MM.1S (cell line): ENCODE measurements around the gene TCF3.

Experiments used
- DNase-seq: peaks from one replicate; pipeline ENCODE4 v3.0.0-alpha.2; 2015
- H2AFZ ChIP-seq: fragments of 300-600 bp; sonication (generic); 2 replicates; pipeline ENCODE4 v1.6.0; 2016; ENCODE audit warnings: antibody characterized with exemption, low read length
- H3F3A ChIP-seq: fragments of 300-600 bp; sonication (generic); 2 replicates; pipeline ENCODE4 v1.6.1; 2016; ENCODE audit warnings: mild to moderate bottlenecking, antibody characterized with exemption, low read length, moderate library complexity, mixed read lengths; ENCODE audit not compliant: insufficient read depth
- H3K27ac ChIP-seq: fragments of 300-600 bp; sonication (generic); 2 replicates; pipeline ENCODE4 v1.5.1; 2016; ENCODE audit warnings: mild to moderate bottlenecking, low read length
- H3K27me3 ChIP-seq: fragments of 300-600 bp; sonication (generic); replicated peaks from 2 replicates; pipeline ENCODE4 v1.6.0; 2016; ENCODE audit warnings: low read length; ENCODE audit not compliant: insufficient read depth
- H3K36me3 ChIP-seq: fragments of 300-600 bp; sonication (generic); replicated peaks from 2 replicates; pipeline ENCODE4 v1.6.1; 2016; ENCODE audit warnings: mild to moderate bottlenecking, low read length, mixed read lengths; ENCODE audit not compliant: insufficient read depth
- H3K4me1 ChIP-seq: fragments of 300-600 bp; sonication (generic); 2 replicates; pipeline ENCODE4 v1.6.1; 2016; ENCODE audit warnings: low read length, mixed read lengths
- H3K4me2 ChIP-seq: fragments of 300-600 bp; sonication (generic); 2 replicates; pipeline ENCODE4 v1.6.0; 2016; ENCODE audit warnings: low read depth, low read length
- H3K4me3 ChIP-seq: fragments of 300-600 bp; sonication (generic); 2 replicates; pipeline ENCODE4 v1.5.1; 2016; ENCODE audit warnings: low read length, mixed read lengths
- H3K79me2 ChIP-seq: fragments of 300-600 bp; sonication (generic); 2 replicates; pipeline ENCODE4 v1.6.1; 2016; ENCODE audit warnings: mixed run types, low read length, mixed read lengths
- H3K9ac ChIP-seq: fragments of 300-600 bp; sonication (generic); 2 replicates; pipeline ENCODE4 v1.6.1; 2016; ENCODE audit warnings: low read length, mixed read lengths
- H3K9me2 ChIP-seq: fragments of 300-600 bp; sonication (generic); replicated peaks from 2 replicates; pipeline ENCODE4 v1.6.1; 2016; ENCODE audit warnings: mild to moderate bottlenecking, low read length, mixed read lengths; ENCODE audit not compliant: insufficient read depth
- H3K9me3 ChIP-seq: fragments of 300-600 bp; sonication (generic); replicated peaks from 2 replicates; pipeline ENCODE4 v1.6.1; 2016; ENCODE audit warnings: mild to moderate bottlenecking, low read length, mixed read lengths; ENCODE audit not compliant: insufficient read depth
- H4K20me1 ChIP-seq: fragments of 300-600 bp; sonication (generic); 2 replicates; pipeline ENCODE4 v1.6.1; 2016; ENCODE audit warnings: mild to moderate bottlenecking, low read length, moderate library complexity, mixed read lengths; ENCODE audit not compliant: insufficient read depth
- CTCF ChIP-seq: fragments of 300-600 bp; sonication (generic); IDR thresholded peaks from 2 replicates; pipeline ENCODE4 v1.5.1; 2016; ENCODE audit warnings: antibody characterized with exemption, low read length, mixed read lengths
- EZH2 ChIP-seq: fragments of 300-600 bp; sonication (generic); optimal IDR thresholded peaks from 2 replicates; pipeline ENCODE3; 2017; ENCODE audit warnings: low read depth, mild to moderate bottlenecking, antibody characterized with exemption, low read length, mixed read lengths
- EZH2phosphoT487 ChIP-seq: fragments of 300-600 bp; sonication (generic); IDR thresholded peaks from 2 replicates; pipeline ENCODE4 v1.6.1; 2018; ENCODE audit warnings: antibody characterized with exemption, low read length

The TCF3 gene

DNA sequence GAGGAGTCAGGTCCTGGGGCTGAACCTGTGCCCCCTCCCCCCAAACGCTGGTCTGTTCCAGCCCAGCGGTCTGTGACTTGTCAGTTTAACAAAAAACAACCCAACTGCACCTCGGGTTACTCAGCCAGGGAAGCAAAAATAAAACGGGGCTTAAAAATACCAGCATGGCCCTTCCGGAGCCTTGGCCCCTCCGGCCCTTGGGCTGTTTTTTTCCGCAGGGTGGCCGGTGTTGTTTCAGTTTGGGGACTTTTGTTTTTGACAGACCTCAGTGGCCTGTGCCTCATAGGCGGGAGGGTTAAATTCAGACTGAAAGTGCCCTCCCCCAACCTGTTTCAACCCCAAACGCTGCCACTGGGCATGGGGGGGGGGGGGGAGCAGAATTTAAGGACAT, 4.0 kb downstream of the TCF3 start:
- no peaks in the 10 kb centered on the region for H3K9me2 ChIP-seq
- peaks cover 80% of the 10 kb centered on the region for H3K79me2 ChIP-seq
- H3K9ac ChIP-seq = peak overlapping the region; percentile 63; the same call in 1 of the 2 replicates
- TF ChIP-seq EZH2 = no peak
- no peak for TF ChIP-seq CTCF
- TF ChIP-seq EZH2phosphoT487 = no peak
- no peak overlapping the region for H2AFZ ChIP-seq
- H3K36me3 ChIP-seq = peaks cover 18% of the 10 kb centered on the region
- peak; percentile 86 for DNase-seq
- peak overlapping the region; percentile 86 for H3K27ac ChIP-seq
- H3K4me2 ChIP-seq = peak overlapping the region; percentile 79
- peak overlapping the region; percentile 25; the same call in 1 of the 2 replicates for H3K4me3 ChIP-seq
- peaks cover 22% of the 10 kb centered on the region for H3K4me1 ChIP-seq
- no peaks in the 10 kb centered on the region for H3K27me3 ChIP-seq
- peaks cover 38% of the 10 kb centered on the region for H3F3A ChIP-seq
- no peaks in the 10 kb centered on the region for H3K9me3 ChIP-seq
- no peaks in the 10 kb centered on the region for H4K20me1 ChIP-seq

DNA sequence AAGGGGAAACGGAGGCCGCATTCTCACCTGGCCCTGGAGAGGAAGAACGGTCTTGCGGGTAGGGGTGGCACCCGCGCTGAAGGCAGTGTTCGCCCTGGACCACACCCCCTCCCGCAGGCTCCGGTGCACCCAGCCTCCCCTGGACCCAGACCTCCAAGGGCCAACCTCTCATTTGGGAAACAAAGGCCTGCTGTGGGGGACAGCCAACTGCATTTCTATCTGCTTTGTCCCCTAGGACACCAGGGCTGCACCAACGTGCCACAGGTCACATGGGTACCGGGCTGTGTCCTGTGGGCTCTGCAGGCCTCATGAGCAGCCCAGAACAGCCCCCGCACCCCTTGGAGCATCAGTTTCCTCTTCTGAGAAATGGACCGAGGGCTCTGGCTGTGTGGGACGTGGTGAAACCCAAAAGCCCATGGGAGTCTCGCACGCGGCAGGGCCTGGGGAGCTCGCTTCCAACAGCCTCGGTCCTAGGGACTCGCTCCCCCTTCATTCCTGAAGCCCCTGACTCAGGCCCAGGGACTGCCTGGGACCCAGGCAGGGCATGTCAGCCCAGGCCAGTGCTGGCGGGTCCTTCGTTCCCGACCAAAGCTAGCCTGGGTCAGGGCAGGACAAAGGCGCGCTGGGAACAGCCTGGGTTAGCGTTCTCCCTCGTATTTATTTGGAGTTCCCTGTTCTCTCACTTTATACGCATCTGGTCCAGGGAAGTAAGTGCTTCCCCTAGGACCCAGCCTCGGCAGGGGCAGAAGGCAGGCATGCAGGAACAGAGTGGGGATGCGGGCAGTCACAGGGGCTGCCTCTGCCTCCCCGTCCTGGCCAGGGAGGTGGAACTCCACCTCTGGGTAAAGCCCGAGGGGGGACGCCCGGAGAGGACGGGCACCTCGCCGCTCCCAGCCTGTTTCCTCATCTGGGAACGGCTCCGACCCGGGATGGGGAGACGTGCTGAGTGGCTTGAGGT, 4.6 kb downstream of the TCF3 start:
- H3K4me3 ChIP-seq = peak overlapping the region; percentile 25
- H3K9me2 ChIP-seq = no peaks in the 10 kb centered on the region
- H3K4me2 ChIP-seq = peak overlapping the region; percentile 79
- H3K27me3 ChIP-seq = no peaks in the 10 kb centered on the region
- H4K20me1 ChIP-seq = no peaks in the 10 kb centered on the region
- no peaks in the 10 kb centered on the region for H3K9me3 ChIP-seq
- H3K9ac ChIP-seq = peak overlapping the region; percentile 50; the same call in 1 of the 2 replicates
- peaks cover 87% of the 10 kb centered on the region for H3K79me2 ChIP-seq
- peaks cover 44% of the 10 kb centered on the region for H3F3A ChIP-seq
- TF ChIP-seq CTCF (no peak), EZH2phosphoT487 (no peak), EZH2 (no peak)
- H3K27ac ChIP-seq = peak overlapping the region; percentile 86
- peaks cover 22% of the 10 kb centered on the region for H3K4me1 ChIP-seq
- H2AFZ ChIP-seq = no peak overlapping the region
- DNase-seq = no peak
- peaks cover 20% of the 10 kb centered on the region for H3K36me3 ChIP-seq

- Histone ChIP-seq H3F3A (peaks cover 45% of the 10 kb centered on the region), H3K4me2 (no peak overlapping the region), H3K36me3 (peaks cover 27% of the 10 kb centered on the region), H2AFZ (no peak overlapping the region), H3K4me3 (no peak overlapping the region), H4K20me1 (no peaks in the 10 kb centered on the region), H3K27me3 (no peaks in the 10 kb centered on the region), H3K27ac (no peak overlapping the region), H3K9me2 (no peaks in the 10 kb centered on the region), H3K9me3 (no peaks in the 10 kb centered on the region), H3K9ac (no peak overlapping the region), H3K79me2 (peaks cover 96% of the 10 kb centered on the region), H3K4me1 (peaks cover 22% of the 10 kb centered on the region)
- DNase-seq = no peak
- TF ChIP-seq EZH2 (no peak), EZH2phosphoT487 (no peak), CTCF (no peak)
Observed at GRCh38 chr19:1646659-1647453, 5.6 kb downstream of the TCF3 start.
